Stimulated activated CD4-positive, alpha-beta T cell treated with anti-CD3 and anti-CD28 coated beads, Interleukin-1b, Interleukin-23, amount 100 ng/mL, for 4 hours (primary cell): ENCODE results near the gene TBX4.

Experiments
- DNase-seq, 2 donors: peaks; one replicate each; pipeline ENCODE4 v3.0.0-alpha.2; 2020; ENCODE audit warnings: low read depth in 2 of 2

Gene TBX4

GRCh38 chr17:61465550-61466237, 13.5 kb downstream of the TBX4 start:
- DNase-seq, result no peak

- no peak for DNase-seq
Observed at GRCh38 chr17:61466246-61466645, 14.0 kb downstream of the TBX4 start.

- no peak for DNase-seq
Observed at GRCh38 chr17:61467416-61468262, 15.4 kb downstream of the TBX4 start.

GRCh38 chr17:61468263-61468907, 16.2 kb downstream of the TBX4 start:
- no peak for DNase-seq

GRCh38 chr17:61469474-61469873, 17.3 kb downstream of the TBX4 start:
- DNase-seq, result no peak

GRCh38 chr17:61469949-61470348, 17.7 kb downstream of the TBX4 start:
- no peak for DNase-seq

- no peak for DNase-seq
Observed at GRCh38 chr17:61470530-61471136, 18.4 kb downstream of the TBX4 start.

GRCh38 chr17:61474235-61474927, 22.2 kb downstream of the TBX4 start:
- DNase-seq, result no peak

GRCh38 chr17:61474934-61475333, 22.7 kb downstream of the TBX4 start:
- no peak for DNase-seq

GRCh38 chr17:61475726-61476125, 23.5 kb downstream of the TBX4 start:
- no peak for DNase-seq

- DNase-seq, result no peak
Observed at GRCh38 chr17:61476476-61477203, 24.4 kb downstream of the TBX4 start.

- no peak for DNase-seq
Observed at GRCh38 chr17:61477204-61477834, 25.1 kb downstream of the TBX4 start.

GRCh38 chr17:61478026-61478789, 26.0 kb downstream of the TBX4 start:
- DNase-seq, result no peak

GRCh38 chr17:61478790-61479492, 26.7 kb downstream of the TBX4 start:
- DNase-seq, result no peak

- DNase-seq, result no peak
Observed at GRCh38 chr17:61479493-61480413, 27.5 kb downstream of the TBX4 start.

GRCh38 chr17:61480414-61480807, 28.2 kb downstream of the TBX4 start:
- DNase-seq, result no peak

- DNase-seq, result no peak
Observed at GRCh38 chr17:61481421-61481820, 29.2 kb downstream of the TBX4 start.

- DNase-seq, result no peak
Observed at GRCh38 chr17:61482467-61482866, 30.2 kb downstream of the TBX4 start.
